GM13977 (cell line): ENCODE measurements around the gene COL13A1.

Experiments used
- DNase-seq: peaks from one replicate; pipeline ENCODE4 v3.0.0; 2012; ENCODE audit warnings: low spot score
- in situ Hi-C: fragments of 300-500 bp; cut with MboI; formaldehyde crosslinking; loops from one replicate; pipeline ENCODE4 v1.12.0; 2022; ENCODE audit warnings: low sequenced_read_pairs, low pct_unique_long_range_greater_than_20kb, mixed read lengths, inconsistent platforms; ENCODE audit not compliant: unreplicated experiment
- TF ChIP-seq, protein P1 (sequence below): IDR thresholded peaks from 2 replicates; pipeline ENCODE4 v1.5.1; 2012; ENCODE audit warnings: mild to moderate bottlenecking, control low read depth; ENCODE audit not compliant: insufficient read depth; ENCODE audit errors: extremely low read depth, missing control alignments

COL13A1 gene

DNA sequence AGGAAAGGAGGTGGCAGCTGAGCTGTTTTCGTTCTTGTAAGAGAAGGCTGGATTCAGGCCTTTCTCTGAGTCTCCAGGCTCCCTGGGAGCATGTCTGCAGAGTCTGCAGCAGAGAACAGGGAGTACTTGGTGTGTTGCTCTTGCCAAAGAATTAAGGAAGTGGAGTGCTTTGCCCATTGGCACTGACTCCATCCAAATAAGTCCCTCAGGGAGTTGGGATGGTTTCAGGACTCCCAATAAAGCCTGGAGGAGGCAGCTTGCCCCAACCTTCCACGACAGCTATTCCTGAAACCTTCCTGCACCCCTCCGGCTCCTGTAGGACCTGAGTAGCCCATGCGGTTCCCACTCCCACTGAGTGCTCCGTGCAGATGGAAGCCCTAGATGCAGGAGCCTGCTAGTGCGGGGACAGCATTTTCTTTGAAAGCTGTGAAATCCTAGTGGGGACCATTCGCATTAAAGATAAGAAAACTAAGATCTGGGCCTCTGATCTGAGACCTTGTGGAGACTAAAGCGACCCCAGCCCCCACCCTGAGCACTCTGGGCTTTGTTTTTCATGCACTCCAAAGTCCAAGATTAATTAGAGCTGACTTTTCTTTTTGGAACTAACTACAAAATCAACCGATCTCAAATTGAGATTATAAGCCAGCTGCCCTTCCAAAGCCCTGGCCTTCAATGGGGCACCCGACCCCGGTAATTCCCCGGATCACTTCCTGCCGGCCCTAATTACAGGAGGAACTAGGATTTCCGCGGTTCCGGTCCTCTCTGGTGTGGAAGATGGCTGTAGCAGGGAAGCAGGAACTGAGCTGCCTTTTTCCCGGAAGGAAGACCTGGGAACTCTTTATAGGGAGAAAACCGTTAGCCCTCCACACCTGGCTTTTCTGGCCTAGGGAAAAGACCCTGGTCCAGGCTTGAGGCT lies 110.2 kb downstream of the COL13A1 start:
- no peak for DNase-seq
- in situ Hi-C loops = no loop called here

GRCh38 chr10:69912589-69912988 lies 110.9 kb downstream of the COL13A1 start:
- TF ChIP-seq, protein P1, sequence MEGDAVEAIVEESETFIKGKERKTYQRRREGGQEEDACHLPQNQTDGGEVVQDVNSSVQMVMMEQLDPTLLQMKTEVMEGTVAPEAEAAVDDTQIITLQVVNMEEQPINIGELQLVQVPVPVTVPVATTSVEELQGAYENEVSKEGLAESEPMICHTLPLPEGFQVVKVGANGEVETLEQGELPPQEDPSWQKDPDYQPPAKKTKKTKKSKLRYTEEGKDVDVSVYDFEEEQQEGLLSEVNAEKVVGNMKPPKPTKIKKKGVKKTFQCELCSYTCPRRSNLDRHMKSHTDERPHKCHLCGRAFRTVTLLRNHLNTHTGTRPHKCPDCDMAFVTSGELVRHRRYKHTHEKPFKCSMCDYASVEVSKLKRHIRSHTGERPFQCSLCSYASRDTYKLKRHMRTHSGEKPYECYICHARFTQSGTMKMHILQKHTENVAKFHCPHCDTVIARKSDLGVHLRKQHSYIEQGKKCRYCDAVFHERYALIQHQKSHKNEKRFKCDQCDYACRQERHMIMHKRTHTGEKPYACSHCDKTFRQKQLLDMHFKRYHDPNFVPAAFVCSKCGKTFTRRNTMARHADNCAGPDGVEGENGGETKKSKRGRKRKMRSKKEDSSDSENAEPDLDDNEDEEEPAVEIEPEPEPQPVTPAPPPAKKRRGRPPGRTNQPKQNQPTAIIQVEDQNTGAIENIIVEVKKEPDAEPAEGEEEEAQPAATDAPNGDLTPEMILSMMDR = no peak
- in situ Hi-C loops = no loop called here
- DNase-seq = no peak

More for the DNA sequence above, 110.2 kb downstream of the COL13A1 start:
- TF ChIP-seq, protein P1 = no peak

GRCh38 chr10:69913606-69914382 lies 112.1 kb downstream of the COL13A1 start:
- in situ Hi-C loops = no loop called here
- TF ChIP-seq, protein P1 = no peak
- no peak for DNase-seq

DNA sequence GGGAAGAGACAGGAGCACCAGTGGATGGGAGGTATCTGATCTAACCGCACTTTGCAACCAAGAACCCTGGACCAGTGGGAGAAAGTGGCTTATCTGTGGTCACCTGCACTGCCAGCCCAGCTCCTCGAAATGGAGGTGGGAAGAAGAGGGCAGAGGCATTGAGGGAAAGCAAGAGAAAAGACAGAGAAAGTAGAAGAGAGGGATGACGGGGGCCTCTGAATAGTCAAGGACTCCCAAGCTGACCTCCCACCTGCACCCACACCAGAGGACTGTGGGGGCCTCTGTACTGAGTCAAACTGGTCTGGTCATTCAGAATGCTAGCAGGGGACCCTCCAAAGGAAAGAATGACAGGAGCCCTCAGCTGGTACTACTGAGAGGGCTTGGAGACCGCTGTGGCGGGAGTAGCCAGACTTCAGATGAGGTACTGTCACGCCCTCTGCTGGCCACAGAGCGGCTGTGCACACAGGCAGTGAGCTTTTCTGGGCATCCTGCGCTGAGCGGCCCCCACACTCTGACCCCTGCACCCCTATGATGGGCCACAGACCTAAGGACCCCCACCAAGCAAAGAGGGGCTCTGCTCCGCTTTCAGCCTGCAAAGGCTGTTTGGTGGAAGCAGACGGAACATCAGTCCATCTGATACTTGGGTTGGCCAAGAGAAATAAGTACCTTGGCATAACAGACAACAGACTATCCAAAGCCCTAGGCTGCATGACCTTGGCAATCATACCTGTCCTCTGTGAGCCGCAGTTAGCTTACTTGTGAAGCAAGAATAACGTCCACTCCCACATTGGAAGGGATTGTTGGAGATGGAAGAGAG lies 112.9 kb downstream of the COL13A1 start:
- DNase-seq = peak; percentile 79
- TF ChIP-seq, protein P1 = peak; percentile 97
- in situ Hi-C loops = no loop called here

GRCh38 chr10:69915215-69915560 lies 113.5 kb downstream of the COL13A1 start:
- in situ Hi-C loops = no loop called here
- TF ChIP-seq, protein P1 = no peak
- no peak for DNase-seq

DNA sequence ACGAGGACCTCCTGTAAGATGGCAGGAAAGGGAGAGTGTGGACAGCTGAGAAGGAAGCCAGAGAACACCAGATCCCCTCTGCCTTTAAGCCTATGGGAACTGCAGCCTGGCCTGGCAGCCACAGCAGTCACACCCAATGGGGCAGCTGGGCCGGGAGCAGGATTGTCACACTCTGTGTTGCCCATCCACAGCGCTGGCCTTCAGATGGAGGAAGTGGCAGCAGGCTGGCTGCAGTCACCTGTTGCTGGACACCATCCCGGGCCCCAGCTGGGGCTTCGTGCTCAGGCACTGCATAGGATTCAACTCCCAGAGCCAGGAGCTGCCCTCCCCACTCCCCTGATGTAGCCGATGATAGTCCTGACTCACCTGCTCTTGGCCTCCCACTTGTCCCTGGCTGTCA lies 114.4 kb downstream of the COL13A1 start:
- TF ChIP-seq, protein P1 = no peak
- DNase-seq = no peak
- in situ Hi-C loops = no loop called here
